SW480 (cell line): ENCODE data around the gene PRDM16.

Source experiments
- DNase-seq: peaks from one replicate; pipeline ENCODE4 v3.0.0-alpha.2; 2016; ENCODE audit warnings: low spot score

PRDM16 gene

DNA sequence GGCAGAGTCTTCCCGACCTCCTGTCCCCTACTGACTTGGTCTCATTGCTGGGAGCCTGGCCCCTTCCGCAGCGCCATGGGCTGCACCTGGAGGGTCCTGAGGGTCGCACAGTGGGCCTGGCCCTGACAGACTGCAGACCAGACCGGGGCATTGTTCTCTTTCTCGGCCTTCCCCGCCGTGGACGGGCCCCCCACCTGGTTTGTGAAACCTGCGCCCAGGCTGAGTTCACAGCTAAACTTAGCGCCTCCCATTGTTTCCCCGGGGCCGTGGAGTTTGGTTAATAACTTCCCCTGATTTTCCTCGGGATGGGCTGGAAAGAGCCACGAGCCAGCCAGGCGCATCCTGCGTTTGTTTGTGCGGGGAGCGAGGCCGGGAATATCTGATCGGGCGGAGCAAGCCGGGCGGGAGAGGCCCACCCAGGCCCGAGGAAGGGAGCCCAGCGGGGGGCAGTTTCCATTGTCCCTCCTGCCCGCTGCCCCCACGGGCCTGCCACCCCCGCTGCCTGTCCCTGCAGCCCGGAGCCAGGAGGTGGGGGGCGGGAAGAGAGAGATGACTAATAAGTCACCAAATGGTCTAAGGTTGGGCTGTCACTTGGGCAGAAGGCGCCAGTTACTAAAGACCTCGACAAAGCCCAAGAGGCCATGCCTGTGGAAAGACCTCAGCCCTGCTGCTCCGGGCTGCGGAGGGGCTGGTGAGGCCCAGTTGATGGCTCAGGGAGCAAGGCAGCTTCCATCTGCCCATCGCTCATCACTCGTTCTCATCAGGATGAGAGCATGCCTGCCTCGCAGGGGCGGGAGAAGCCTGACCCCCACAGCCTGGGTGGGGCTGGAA lies 346.5 kb downstream of the PRDM16 start:
- DNase-seq: no peak

DNA sequence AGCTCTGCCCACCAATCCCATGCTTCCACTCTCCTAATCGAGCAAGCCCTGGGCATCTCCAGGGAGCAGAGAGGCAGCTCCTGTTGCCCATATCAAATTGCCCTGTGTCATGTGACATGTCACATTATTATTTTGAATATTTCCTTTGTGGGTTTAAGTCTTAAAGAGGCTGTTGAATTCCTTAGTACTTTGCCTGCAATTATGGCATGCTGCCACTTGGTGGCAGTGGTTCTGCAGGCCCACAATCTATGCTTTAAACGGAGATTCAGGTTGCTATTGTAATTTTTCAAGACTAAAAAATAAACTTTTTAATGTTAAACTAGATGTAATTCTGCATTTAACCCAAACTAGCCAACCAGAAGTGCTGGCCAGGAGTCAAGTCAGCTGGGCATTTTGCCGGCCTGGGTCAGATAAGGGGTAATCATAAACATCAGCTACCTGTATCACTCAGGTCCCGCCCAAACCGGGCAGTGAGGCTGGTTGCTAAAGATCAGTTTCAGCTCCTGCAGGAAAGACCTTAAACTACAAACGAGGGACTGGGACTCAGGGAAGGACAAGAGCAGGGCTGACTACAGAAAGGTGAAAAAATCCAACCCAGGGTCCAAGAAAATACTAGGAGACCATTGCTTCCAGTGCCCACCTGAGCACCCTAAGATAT lies 348.2 kb downstream of the PRDM16 start:
- DNase-seq: no peak

- DNase-seq: no peak
Measured at GRCh38 chr1:3417934-3418333, 348.9 kb downstream of the PRDM16 start.

- no peak for DNase-seq
Measured at GRCh38 chr1:3418600-3418999, 349.6 kb downstream of the PRDM16 start.

DNA sequence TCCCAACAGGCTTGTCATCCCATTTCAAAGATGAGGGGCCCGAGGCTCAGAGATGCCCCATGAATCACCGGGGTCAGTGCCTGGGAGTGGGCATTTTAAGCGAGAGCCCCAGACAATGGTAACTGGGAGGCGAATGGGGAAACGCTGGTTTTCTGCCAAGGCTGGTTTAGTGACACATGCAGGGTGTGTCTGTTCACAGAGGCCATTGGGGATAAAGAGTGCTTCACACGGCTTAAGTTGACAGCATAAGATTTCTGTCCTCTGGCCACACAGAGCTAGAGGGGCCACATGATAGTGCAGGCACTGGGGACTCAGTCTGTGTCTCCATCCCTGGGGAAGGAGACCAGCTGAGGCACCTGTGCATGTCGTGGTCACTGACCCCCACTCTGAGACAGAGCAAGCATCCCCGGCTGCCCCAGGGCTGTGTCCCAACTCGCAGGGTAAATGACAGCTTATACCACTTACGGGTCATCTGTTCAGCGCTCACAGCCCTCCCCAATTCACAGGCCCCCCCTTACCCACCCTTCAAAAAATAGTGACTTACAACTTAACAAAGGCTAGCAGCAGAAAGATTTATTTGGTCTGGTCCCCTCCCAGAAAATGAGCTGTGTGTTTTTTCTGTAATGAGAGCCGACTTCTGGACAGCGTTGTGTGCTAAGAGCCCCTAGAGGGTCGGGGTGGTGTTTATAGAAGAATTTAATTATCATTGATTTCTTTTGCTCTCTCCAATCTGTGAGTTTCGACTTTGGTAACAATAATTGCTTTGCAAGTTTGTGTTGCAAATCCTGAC lies 350.6 kb downstream of the PRDM16 start:
- DNase-seq: peak; percentile 15

DNA sequence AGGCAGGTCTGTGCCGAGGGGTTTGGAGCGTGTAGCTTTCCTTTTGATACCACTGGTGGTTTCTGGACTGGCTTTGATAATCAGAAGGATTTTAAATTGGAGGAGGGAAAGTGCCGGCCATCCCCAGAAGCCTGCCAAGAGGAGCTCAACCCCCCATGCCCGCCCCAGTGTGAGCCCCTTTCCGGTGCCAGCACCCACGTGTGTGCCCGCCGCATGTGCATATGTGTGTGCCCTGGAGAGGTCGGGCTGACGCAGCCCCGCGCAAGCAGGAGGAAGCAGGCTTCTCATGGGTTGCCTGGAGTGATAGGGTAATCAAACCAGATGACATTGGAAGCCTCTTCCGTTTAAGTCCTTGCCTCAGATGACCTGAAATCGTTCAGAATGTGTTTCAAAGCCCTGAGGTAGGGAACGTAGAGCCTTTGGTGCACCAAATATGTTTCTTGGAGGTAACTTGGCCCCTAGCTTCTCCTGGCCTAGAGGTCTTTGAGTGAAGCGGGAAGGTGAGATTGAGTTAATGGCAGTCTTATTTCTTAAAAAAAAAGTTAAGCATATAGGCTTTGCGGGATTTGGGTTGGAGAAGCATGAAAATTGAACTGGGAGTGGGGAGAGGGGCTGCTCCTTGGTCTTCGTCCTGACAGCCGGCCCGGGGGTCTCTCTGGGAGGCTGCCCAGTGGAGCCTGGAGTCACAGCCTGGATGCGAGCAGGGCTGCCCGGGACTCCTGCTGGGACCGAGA lies 351.4 kb downstream of the PRDM16 start:
- no peak for DNase-seq

GRCh38 chr1:3422638-3423037 lies 353.6 kb downstream of the PRDM16 start:
- no peak for DNase-seq

DNA sequence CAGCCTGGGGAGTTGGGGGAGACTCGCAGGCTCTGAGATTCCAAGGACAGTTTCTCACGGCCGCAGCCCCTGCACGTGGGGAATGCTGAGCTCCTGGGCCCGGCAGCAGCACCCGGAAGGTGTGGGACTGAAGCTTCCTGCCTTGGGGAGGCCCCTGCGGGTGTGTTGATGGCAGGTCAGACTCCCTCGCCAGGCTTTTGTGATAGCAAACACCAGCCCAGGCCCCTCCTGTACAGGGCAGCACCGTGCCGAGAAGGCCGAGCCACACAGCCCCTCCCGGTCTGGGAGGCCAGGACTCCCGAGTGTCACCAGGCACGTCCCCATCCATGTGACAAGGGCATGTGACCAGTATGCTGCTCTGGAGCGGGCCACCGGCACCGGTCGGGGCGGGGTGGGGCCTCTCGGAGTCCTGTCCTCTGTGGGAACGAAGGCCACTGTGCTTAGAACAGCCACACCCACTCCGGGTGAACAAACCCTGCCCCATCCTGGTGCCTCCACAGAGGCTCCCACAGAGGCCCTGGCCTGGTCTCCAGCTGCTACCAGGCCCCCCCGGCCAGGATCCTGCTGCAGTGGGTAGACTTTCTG lies 354.3 kb downstream of the PRDM16 start:
- peak; percentile 63 for DNase-seq

GRCh38 chr1:3423896-3424611 lies 355.1 kb downstream of the PRDM16 start:
- DNase-seq: no peak

GRCh38 chr1:3425486-3426215 lies 356.6 kb downstream of the PRDM16 start:
- no peak for DNase-seq

DNA sequence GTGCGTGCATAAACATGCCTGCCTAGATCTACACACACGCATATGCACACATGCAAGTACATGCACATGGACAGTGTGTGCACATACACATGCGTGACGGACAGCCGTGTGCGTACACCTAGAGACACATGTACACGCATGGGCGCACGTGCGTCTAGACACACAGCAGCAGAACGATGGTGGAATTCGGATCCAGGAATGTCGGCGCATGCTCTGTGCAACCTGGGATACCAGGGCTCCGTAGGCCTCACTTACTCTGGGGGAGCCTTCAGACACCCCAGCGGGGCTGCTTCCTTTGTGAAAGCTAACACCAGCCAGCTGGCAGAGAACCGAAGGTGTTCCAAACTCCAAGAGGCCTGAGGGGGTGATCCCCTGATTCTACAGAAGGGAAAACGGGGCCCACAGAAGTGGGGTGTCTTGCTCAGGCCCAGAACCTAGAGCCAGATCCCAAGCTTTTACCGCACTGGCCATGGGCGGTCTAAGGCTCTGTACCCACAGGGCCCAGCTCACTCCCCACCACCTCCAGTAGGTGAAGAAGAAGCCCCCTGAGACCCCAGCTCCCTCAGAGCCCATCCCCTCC lies 358.0 kb downstream of the PRDM16 start:
- DNase-seq: no peak

DNA sequence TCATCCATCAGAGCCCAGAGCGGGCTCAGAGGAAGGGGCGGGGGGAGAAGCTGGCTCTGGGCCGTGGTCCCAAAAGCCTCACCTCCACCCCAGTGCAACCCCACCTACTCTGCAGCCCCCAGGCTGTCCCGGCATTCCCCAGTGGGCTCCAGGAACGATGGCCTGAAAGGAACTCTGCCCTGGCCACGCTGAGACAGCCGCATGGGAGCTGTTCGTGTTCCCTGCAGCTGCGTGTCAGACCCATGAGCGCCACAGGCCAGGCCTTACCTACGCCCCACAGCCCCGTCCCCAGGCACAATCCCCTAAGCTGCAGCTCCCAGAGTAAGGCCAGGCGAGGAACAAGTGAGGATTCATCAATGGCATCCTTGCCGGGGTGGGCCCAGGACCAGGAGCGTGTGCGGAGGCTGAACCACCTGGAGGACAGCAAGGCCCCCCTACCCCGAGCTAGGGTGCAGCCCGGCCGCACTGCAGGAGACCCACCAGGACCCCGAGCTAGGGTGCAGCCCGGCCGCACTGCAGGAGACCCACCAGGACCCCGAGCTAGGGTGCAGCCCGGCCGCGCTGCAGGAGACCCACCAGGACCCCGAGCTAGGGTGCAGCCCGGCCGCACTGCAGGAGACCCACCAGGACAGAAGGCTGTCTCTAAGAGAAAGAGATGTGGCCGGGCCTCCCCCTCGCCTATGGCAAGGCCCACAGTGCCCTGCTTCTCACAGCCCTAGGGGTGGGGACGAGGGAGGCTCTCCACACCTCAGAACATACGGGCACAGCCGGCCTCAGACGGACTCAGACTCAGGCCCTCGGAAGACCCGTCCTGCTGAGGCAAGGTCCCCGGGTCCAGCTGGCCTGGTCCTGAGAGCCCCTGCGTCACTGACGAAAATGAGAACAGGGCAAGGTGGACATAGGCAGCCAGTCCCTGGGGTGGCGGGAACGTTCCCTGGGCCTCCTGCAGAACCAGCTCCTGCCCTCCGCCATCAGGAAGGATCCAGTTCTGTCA lies 359.0 kb downstream of the PRDM16 start:
- DNase-seq: no peak

DNA sequence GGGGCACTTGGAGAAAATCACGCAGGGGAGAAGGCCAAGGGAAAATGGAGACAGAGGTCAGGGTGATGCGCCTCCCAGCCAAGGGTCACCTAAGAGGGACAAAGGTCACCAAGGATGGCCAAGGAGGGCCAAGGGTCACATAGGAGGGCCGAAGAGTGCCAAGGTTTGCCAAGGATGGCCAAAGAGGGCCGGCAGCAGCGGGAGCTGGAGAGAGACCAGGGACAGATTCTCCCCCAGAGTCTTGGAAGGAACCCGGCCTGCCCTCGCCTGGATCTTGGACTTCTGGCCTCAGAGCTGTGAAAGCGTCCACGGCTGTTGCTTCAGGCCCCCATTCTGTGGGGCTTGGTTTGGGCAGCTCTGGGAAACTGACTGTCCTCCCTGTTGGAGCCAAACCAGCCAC lies 359.9 kb downstream of the PRDM16 start:
- DNase-seq: no peak

GRCh38 chr1:3429320-3429719 lies 360.3 kb downstream of the PRDM16 start:
- DNase-seq: no peak

DNA sequence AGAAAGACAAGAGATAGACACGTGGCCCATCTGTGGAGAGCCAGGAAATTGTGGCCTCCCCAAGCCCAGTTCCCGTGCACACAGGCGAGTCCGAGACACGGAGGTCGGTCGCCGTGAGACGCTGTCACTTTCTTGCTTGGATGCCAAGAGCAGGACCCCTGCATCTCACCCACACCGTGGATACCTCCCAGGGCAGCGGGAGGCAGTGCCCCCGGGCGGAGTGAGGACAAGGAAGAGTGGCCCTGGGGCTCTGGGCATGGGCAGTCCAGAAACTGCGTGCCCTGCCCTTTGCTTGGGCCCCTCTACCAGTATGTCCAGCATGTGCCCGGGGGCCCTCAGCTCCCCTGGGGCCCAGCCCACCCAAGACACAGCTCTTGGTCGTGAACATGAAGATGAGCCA lies 360.8 kb downstream of the PRDM16 start:
- no peak for DNase-seq

DNA sequence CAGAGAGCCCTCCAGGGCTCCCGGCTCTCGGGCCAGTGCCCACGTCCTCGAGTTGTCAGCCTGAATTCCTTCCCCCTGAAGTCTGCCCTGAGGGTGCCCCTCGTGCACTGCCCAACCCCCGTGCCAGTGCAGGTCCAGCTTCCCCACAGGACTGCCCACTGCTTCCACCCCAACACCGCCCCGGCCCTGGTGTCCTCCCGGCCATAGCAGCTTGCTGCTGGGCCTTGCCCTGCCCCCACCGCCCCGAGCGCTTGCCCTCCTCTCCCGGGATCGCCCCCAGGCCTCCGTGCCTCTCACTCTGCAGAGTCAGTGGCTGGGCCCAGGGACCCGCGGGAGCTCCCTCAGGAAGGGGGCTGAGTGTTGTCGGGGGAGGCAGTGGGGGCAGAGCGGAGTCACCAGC lies 361.4 kb downstream of the PRDM16 start:
- no peak for DNase-seq

GRCh38 chr1:3430820-3431219 lies 361.8 kb downstream of the PRDM16 start:
- DNase-seq: no peak

GRCh38 chr1:3431266-3431665 lies 362.3 kb downstream of the PRDM16 start:
- DNase-seq: no peak

DNA sequence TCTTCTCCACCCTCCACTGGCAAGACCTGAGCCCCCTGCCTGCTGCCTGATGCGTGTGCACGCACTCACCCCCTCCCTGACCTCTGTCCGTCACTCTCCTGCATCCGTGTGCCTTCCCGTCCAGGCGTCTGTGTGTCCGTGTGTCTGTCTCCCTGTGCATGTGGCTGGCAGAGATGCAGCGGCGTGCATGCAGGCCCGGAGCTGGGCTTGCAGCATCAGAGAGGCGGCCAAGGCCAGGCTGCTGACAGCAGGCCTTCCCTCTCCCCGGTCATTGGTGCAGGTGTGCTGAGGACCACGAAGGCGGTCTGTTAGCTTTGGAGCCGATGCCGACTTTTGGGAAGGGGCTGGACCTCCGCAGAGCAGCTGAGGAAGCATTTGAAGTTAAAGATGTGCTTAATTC lies 362.7 kb downstream of the PRDM16 start:
- DNase-seq: no peak
